Body of pancreas (tissue), 4 donors: ENCODE results near the gene NGEF. TPM values are rescaled to one million over a fixed set of nuclear protein-coding genes. Genes with fewer than 3 reads are reported as not detected.

Experiments used
- ATAC-seq: fragments of 150-250 bp; one replicate; pipeline ENCODE4 v1.9.1; 2016
- DNase-seq, 4 donors: peaks; one replicate each; pipeline ENCODE4 v3.0.0-alpha.2; 2019
- H3K27ac ChIP-seq, 4 donors: fragments of 200-600 bp; sonication (generic); 1 replicate in 3 of 4; 2 replicates in 1 of 4; pipeline versions ENCODE4 v1.5.1 to v1.6.1; 2016 to 2019; ENCODE audit warnings: mild to moderate bottlenecking in 1 of 4, mixed read lengths in 1 of 4, moderate library complexity in 1 of 4
- H3K27me3 ChIP-seq, 2 donors: fragments of 200-600 bp; sonication (generic); one replicate each; pipeline ENCODE4 v1.6.0; 2016; ENCODE audit warnings: mild to moderate bottlenecking in 1 of 2
- H3K36me3 ChIP-seq, 2 donors: fragments of 200-600 bp; sonication (generic); replicated peaks in 1 of 2; 2 replicates each; pipeline ENCODE4 v1.5.1; 2016; ENCODE audit warnings: low read depth in 2 of 2; ENCODE audit not compliant: insufficient read depth in 1 of 2
- H3K4me1 ChIP-seq: fragments of 200-600 bp; sonication (generic); one replicate; pipeline ENCODE4 v1.6.0; 2016
- H3K4me3 ChIP-seq, 2 donors: fragments of 200-600 bp; sonication (generic); 1 replicate in 1 of 2; 2 replicates in 1 of 2; pipeline ENCODE4 v1.5.1; 2016 to 2019
- H3K9me3 ChIP-seq, 3 donors: fragments of 200-600 bp; sonication (generic); 1 replicate in 2 of 3; 2 replicates in 1 of 3; pipeline ENCODE4 v1.5.1; 2016
- POLR2A ChIP-seq, 3 donors: fragments of 450-650 bp; IDR thresholded peaks; one replicate each; pipeline ENCODE4 v1.6.1; 2016; ENCODE audit warnings: antibody characterized with exemption in 3 of 3, mild to moderate bottlenecking in 2 of 3
- WGBS, 2 donors: methylation state at CpG; one replicate each; pipeline ENCODE4 v1.1.5; 2017; 5-methylcytosine and 5-hydroxymethylcytosine counted together
- intact Hi-C: fragments of 100-400 bp; cut with DNase I; formaldehyde crosslinking; loops from one replicate; pipeline ENCODE4 v1.15.1; 2023
- total RNA-seq, 2 donors: library from RNA; depleted of rRNA; stranded (reverse); fragments of >200 nt; gene quantifications; one replicate each; pipeline ENCODE4 v1.1.0, GENCODE V29; 2016
- TF ChIP-seq, protein P1 (sequence below), 7 experiments: fragments of 450-650 bp in 4 of 7; fragments of 200-600 bp in 3 of 7; sonication (generic) in 3 of 7; IDR thresholded peaks; one replicate each; pipeline ENCODE4 v1.5.1; 2016 to 2019; ENCODE audit warnings: antibody characterized with exemption in 7 of 7

The NGEF gene
- total RNA-seq, 2 donors from 2014 or later: 4.9 to 7.0 TPM

DNA sequence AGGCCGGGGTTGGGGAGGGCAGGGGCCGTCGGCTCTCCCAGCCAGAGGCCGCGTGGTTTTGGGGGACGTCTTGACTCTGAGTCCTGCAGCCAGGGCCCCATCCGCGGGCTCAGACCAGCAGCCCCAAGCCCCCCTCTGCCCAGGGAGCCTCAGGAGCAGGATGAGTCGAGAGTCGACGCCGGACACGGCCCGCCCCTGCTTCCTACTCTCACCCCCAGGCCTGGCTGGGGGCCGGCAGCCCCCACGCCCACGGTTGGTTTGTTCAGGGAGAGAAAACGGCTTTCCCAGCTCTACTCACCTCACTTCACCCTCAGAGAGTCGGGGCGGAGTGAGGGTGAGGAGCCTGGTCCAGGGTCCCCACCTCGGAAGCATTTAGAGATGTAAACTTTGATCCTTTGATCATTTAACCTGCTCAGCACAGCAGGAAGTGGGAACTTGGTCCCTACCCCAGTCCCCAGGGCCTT is 136.0 kb downstream of the NGEF start:
- Histone ChIP-seq H3K27ac (no peak overlapping the region), H3K36me3 (no peaks in the 10 kb centered on the region), H3K4me3 (no peak overlapping the region), H3K9me3 (no peaks in the 10 kb centered on the region), H3K27me3 (no peaks in the 10 kb centered on the region), H3K4me1 (peaks cover 14% of the 10 kb centered on the region)
- intact Hi-C loops: no loop called here
- WGBS, 2 donors: 58 to 71% methylated on average over 12 to 21 of the region's 21 CpGs
- ATAC-seq (no peak), DNase-seq (no peak)
- TF ChIP-seq, protein P1, sequence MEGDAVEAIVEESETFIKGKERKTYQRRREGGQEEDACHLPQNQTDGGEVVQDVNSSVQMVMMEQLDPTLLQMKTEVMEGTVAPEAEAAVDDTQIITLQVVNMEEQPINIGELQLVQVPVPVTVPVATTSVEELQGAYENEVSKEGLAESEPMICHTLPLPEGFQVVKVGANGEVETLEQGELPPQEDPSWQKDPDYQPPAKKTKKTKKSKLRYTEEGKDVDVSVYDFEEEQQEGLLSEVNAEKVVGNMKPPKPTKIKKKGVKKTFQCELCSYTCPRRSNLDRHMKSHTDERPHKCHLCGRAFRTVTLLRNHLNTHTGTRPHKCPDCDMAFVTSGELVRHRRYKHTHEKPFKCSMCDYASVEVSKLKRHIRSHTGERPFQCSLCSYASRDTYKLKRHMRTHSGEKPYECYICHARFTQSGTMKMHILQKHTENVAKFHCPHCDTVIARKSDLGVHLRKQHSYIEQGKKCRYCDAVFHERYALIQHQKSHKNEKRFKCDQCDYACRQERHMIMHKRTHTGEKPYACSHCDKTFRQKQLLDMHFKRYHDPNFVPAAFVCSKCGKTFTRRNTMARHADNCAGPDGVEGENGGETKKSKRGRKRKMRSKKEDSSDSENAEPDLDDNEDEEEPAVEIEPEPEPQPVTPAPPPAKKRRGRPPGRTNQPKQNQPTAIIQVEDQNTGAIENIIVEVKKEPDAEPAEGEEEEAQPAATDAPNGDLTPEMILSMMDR (IDR thresholded peaks at IDR 0.05): no peak
- TF ChIP-seq POLR2A (IDR thresholded peaks at IDR 0.05): no peak

DNA sequence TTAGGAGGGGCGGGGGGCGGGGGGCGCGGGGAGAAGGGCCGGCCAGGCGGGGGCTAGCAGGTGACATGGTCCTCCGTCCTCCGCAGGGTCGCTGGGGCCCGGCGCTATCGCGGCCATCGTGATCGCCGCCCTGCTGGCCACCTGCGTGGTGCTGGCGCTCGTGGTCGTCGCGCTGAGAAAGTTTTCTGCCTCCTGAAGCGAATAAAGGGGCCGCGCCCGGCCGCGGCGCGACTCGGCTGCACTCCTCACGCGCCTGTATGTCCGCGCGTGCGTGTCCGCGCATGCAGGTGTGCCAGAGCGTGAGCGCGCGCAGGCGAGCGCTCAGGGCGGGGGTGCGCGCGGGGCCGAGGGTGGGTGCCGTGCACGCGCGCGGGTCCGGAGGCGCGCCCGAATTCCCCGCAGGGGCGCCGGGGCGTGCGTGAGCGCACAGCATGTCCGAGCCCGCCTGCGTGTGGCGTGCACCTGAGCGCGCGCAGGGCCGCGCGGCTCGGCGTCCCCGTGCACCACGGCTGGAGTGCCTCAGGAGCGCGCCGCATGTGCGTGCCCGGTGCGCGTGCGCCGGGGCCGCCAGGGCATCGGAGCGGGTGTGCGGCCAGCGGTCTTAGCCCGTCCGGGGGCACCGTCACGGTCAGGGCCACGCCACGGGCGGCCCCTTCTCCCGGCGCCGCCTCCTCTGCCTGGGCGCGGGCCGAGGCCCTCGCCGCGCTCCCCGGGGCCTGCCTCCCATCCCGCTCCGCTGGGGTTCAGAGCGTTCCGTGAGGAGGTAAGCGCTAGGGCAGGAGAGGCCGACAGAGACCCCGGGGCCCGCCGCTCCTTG is 136.7 kb downstream of the NGEF start:
- intact Hi-C loops: no loop called here
- DNase-seq: peak in 2 of 4 donors; percentile 11 to 57
- 1 to 9% methylated on average over 32 to 94 of the region's 119 CpGs for WGBS, 2 donors

DNA sequence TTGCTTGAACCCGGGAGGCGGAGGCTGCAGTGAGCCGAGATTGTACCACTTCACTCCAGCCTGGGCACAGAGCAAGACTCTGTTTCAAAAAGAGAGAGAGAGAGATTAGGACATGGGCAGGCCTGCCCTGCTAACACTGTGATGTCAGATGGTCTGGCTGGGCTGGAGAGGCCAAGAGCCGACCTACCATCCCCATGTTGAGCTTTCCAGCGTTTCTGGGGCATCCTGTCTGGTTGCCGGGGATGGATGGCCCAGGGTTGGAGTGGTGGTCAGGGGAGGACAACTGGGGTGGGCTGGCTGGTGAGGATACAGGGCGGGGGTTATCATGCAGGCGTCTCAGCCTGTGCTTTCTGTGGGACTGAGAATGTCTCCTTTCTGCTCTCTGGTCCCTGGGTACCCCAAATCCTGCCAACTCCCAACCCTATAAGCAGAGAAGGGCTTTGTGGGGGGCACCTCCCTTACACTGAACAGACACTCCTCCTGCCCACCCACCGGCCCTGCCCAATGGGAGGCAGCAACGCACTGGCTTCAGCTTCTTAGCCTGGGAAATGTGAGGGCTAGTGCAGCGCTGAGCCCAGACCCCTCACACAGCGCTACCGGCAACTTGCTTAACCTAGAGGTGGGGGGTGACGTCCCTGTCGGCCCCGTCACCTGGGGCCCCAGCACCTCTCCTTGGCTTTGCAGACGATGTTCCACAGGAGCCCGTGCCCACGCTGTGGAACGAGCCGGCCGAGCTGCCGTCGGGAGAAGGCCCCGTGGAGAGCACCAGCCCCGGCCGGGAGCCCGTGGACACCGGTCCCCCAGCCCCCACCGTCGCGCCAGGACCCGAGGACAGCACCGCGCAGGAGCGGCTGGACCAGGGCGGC is 137.6 kb downstream of the NGEF start:
- peak; percentile 8 for ATAC-seq
- intact Hi-C loops: no loop called here
- H3K36me3 ChIP-seq: no peaks in the 10 kb centered on the region
- WGBS, 2 donors: 26 to 69% methylated on average over 11 to 29 of the region's 37 CpGs
- H3K27ac ChIP-seq: no peak overlapping the region
- no peaks in the 10 kb centered on the region for H3K27me3 ChIP-seq
- peaks cover 14% of the 10 kb centered on the region for H3K4me1 ChIP-seq
- TF ChIP-seq POLR2A (IDR thresholded peaks at IDR 0.05): no peak
- TF ChIP-seq, protein P1 (IDR thresholded peaks at IDR 0.05): no peak
- H3K9me3 ChIP-seq: no peaks in the 10 kb centered on the region
- no peak for DNase-seq
- no peak overlapping the region for H3K4me3 ChIP-seq

More for the DNA sequence above, 136.7 kb downstream of the NGEF start:
- H3K27me3 ChIP-seq: no peaks in the 10 kb centered on the region
- H3K4me3 ChIP-seq: no peak overlapping the region
- H3K36me3 ChIP-seq: no peaks in the 10 kb centered on the region
- no peak for TF ChIP-seq POLR2A (IDR thresholded peaks at IDR 0.05)
- TF ChIP-seq, protein P1 (IDR thresholded peaks at IDR 0.05): peak in 4 of 7 experiments; percentile 7 to 29 (median 18)
- H3K27ac ChIP-seq: no peak overlapping the region
- H3K4me1 ChIP-seq: peaks cover 14% of the 10 kb centered on the region
- H3K9me3 ChIP-seq: no peaks in the 10 kb centered on the region
- ATAC-seq: peak; percentile 53

DNA sequence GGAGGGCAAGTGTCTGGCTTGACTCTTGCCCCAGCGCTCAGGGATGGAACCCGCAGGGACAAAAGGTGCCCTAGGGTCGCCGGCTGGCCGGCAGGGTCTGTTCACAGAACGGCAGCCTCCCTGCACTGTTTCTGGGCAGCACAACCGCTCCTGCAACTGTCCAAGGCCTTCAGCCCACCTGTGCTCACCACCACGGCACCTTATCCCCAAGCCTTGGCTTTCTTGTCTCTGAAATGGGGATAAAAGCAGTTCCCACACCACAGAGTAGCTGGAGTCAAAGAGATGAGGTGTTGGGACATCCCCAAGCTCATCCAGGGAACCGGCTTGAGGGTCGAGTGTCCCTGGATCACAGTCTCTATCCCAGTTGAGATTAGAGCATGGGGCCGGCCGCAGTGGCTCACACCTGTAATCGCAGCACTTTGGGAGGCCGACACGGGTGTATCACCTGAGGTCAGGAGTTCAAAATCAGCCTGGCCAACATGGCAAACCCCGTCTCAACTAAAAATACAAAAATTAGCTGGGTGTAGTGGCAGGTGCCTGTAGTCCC is 138.3 kb downstream of the NGEF start:
- ATAC-seq: no peak
- Histone ChIP-seq H3K36me3 (no peaks in the 10 kb centered on the region), H3K27ac (no peak overlapping the region)

More for the DNA sequence above, 138.3 kb downstream of the NGEF start:
- 84 to 94% methylated on average over 11 to 16 of the region's 16 CpGs for WGBS, 2 donors
- H3K27me3 ChIP-seq: no peaks in the 10 kb centered on the region
- peaks cover 14% of the 10 kb centered on the region for H3K4me1 ChIP-seq
- TF ChIP-seq POLR2A (IDR thresholded peaks at IDR 0.05): no peak
- TF ChIP-seq, protein P1 (IDR thresholded peaks at IDR 0.05): no peak
- no peak for DNase-seq
- intact Hi-C loops: no loop called here
- H3K9me3 ChIP-seq: no peaks in the 10 kb centered on the region
- H3K4me3 ChIP-seq: no peak overlapping the region
